GM12875 (cell line): ENCODE data around the gene MREG.

Source experiments
- H3K4me3 ChIP-seq: one replicate; pipeline ENCODE4 v1.5.1; 2011; ENCODE audit warnings: low read depth, low read length, control low read depth
- CTCF ChIP-seq: IDR thresholded peaks from 2 replicates; pipeline ENCODE4 v1.5.1; 2011; ENCODE audit warnings: low read depth, mild to moderate bottlenecking, control low read depth, inconsistent platforms, low read length, moderate library complexity, borderline replicate concordance; ENCODE audit not compliant: insufficient read depth

MREG gene

DNA sequence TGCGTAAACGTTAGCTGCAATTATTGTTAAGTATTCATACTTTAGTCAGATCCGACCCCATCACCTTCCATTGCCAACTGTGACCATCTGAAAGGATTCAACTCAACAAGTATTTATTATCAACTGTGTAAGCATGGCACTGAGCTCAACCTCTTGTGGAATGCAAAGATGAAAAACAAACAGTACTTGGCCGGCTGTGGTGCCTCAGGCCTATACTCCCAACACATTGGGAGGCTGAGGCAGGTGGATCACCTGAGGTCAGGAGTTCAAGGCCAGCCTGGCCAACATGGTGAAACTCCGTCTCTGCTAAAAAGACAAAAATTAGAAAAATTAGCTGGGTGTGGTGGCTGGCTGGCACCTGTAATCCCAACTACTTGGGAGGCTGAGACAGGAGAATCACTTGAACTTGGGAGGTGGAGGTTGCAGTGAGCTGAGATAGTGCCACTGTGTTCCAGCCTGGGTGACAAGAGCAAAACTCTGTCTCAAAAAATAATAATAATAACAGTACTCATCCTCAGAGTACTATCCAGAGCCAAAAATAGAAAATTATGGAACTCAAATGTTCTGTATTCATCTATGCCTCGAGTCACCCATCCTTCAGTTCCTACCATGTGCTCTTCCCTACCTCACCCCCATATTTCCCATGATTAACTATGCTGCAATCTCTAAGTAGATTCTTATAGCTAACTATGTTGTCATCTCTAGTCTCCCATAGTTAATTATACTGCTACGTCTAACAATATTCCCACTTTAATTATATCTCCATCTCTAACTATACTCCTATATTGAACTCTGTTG is 8.6 kb upstream of the MREG start:
- no peak overlapping the region for H3K4me3 ChIP-seq
- TF ChIP-seq CTCF = no peak

- TF ChIP-seq CTCF = no peak
Observed at GRCh38 chr2:216018709-216019108, 5.4 kb upstream of the MREG start.

GRCh38 chr2:216017365-216017764 is 4.0 kb upstream of the MREG start:
- no peak for TF ChIP-seq CTCF
- no peak overlapping the region for H3K4me3 ChIP-seq

More at GRCh38 chr2:216018709-216019108, 5.4 kb upstream of the MREG start:
- H3K4me3 ChIP-seq = no peak overlapping the region

DNA sequence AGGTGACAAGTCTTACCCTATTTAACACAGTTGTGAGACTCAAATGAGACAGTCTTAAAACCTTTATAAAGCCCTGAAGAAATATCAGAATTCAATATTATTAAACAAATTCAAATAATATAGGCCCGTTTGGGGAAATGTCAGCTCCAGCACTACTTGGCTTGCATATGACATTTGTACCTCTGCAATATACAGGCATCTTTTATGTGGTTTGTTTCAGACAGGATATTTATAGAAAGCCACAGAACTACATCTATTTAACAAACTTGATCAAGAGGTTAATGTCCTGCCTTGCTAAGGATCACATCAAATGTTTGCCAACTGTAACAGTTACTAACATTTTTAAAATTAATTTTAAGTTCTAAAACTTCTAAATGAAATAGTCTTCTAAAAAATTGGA is 3.2 kb upstream of the MREG start:
- TF ChIP-seq CTCF = no peak
- H3K4me3 ChIP-seq = no peak overlapping the region

- no peak for TF ChIP-seq CTCF
Observed at GRCh38 chr2:216015722-216016464, 2.5 kb upstream of the MREG start.

DNA sequence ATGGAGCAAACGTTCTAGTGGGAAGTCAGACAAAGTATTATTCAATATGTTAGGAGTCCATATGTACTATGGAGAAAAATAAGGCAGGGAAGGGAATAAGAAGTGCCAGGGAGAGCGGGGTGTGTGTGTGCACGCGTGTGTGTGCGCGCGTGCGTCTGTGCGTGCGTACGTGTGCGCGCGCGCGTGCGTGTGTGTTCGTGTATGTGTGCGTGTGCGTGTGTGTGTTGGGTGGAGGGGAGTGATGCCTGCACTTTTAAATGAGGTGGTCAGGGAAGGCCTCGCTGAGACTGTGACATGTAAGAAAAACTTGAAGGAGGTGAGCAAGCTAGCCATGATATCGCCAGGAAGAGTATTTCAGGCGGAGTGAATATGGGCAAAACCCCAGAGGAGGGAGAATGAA is 1.6 kb upstream of the MREG start:
- TF ChIP-seq CTCF = no peak
- no peak overlapping the region for H3K4me3 ChIP-seq

More at GRCh38 chr2:216015722-216016464, 2.5 kb upstream of the MREG start:
- H3K4me3 ChIP-seq = no peak overlapping the region
